Measurements from ENCODE around the gene MYO7A.

DNA sequence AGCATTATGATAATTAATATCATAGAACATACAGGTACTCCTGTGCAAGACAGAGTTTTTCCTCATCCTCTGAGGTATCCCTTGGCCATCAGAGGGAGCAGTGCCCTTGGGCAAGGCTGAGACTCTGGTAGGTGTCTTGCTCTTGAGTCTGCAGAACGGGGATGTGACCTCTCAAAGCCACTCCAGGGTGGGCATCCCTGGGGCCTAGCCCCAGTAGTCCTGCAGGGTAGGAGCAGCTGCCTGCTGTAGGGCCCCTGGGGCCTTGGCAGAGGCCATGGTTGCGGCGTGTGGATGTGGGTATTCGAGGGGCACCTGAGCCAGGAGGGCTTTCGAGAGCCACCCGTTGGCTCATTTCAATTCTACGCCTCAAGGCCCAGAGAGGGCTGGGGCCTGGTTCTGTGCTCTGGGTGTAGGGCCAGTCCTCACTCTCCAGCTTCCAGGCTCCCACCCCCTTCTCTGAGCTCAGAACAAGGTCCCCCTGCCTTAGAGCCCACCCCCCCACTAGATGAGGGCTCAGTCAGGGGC lies 33.1 kb upstream of the MYO7A start:
- TF ChIP-seq EZH2 (IDR thresholded peaks at IDR 0.05; ENCODE audit: insufficient read depth, poor library complexity, severe bottlenecking) (no peak), EZH2phosphoT487 (IDR thresholded peaks at IDR 0.05; ENCODE audit: insufficient read depth, low read depth) (no peak)
